ENCODE data around the gene NELFA.
"Not testable (repeated sequence)": the region's sequence is repeated elsewhere in the genome, so short reads cannot be mapped to it uniquely, and the experiment has no call there.

NELFA gene

DNA sequence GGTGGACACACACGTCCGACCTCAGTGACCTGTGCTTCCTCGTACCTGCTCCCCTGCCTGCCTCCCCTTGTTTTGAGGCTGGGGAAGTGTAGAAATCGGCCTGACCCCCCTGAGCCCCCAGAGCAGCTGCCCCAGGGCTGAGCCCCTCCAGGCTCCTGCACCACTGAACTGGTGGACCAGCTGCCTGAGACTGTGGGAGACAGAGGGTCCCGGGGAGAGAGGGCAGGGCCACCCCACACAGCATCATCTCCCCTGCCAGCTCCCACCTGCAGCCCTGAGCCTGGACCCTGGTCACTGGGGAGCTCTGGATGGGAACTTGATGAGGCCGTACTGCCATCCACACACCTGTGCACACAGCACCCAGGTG is 35.3 kb upstream of the NELFA start:
- no peak for TF ChIP-seq ZNF274 (IDR thresholded peaks at IDR 0.05; ENCODE audit: low read depth, low read length)
- H3K4me3 ChIP-seq (ENCODE audit: low read length) = no peak overlapping the region

- TF ChIP-seq ZNF274 (IDR thresholded peaks at IDR 0.05; ENCODE audit: low read depth, low read length) = no peak
- H3K4me3 ChIP-seq (ENCODE audit: low read length) = no peak overlapping the region
Measured at GRCh38 chr4:2043396-2044118, 34.8 kb upstream of the NELFA start.

GRCh38 chr4:2042947-2043395 is 34.2 kb upstream of the NELFA start:
- no peak overlapping the region for H3K4me3 ChIP-seq (ENCODE audit: low read length)
- TF ChIP-seq ZNF274 (IDR thresholded peaks at IDR 0.05; ENCODE audit: low read depth, low read length) = no peak

GRCh38 chr4:2042204-2042946 is 33.6 kb upstream of the NELFA start:
- peak overlapping the region; percentile 81 for H3K4me3 ChIP-seq (ENCODE audit: low read length)
- TF ChIP-seq ZNF274 (IDR thresholded peaks at IDR 0.05; ENCODE audit: low read depth, low read length) = no peak

DNA sequence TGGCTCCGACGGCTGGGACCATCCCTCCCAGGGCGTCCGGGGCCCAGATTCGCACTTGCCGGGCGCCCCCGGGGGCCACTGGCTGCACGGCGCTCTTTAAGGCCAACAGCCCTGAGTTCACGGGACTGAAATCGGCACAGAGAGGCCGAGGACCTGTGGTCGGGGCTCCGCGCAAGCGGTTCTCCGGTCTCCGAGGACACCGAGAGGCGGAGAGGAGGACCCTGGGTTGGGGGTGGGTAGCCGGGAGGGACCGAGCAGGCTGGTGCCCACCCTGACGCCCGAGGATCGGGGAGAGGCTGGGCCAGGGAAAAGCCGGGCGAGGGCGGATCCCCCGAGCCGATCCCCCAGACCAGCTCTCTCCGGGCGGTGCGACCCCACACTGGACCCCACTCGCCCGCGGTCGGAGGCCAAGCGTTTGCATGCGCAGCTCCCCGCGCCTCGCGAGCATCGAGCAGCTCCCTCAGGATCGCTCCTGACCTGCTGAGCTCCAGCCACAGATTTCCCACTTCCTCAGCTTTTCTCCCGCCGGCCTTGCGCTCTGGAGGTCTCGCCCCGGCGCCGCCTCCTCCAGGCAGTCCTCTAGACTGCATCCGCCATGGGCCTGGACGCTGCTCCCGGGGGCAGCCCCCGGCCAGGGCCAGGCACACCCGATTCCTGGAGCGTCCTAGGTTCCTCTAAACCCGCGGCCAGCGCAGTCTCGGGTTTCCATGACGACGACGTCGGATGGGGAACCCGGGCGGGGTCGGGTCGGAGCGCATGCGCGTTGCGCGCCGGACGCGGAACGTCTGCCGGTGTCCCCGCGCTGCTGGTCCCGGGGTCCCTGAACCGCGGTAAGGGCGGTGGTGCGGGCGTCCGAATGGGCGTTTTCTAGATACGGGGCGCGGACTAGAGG is 32.7 kb upstream of the NELFA start:
- no peak for TF ChIP-seq ZNF274 (IDR thresholded peaks at IDR 0.05; ENCODE audit: low read depth, low read length)

DNA sequence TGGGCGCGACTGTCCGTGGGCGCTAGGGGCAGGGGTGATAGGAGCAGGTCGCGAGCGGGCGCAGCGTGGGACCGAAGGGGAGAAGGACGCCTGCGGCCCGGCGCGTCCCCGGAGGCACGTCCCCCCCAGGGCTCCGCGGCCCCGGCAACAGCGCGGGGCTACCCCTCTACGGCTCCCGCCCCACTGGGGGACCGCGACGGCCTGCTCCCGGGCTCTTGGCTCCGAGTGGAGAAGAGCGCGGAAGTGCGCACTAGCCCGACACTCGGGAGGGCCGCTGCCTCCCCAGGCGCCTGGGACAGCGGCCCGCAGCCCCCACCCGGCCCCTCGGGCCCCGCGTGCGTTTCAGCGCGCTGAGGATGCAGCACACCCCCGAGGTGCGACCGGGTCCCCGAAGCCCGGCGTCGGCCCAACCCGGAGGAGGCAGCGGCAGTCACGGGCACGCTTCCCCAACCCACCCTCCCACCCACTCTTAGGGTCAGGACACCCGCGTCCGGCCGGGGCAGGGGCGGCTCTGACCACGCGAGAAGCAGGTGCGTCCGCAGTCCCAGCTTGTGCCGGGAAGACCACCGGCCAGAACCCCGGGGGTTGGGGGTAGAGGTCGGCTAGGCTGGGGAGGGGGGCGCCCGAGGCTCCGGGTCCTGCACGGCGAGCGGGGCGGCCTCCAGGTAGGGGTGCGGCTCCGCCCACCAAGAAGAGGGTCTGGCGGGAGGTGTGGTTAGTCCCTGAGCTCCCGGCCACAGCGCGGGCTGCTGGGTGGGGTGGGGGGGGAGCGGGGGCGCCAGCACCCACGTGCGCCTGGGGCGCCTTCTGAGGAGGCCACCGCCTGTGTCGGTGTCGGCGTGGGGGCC is 31.8 kb upstream of the NELFA start:
- H3K4me3 ChIP-seq (ENCODE audit: low read length) = no peak overlapping the region
- no peak for TF ChIP-seq ZNF274 (IDR thresholded peaks at IDR 0.05; ENCODE audit: low read depth, low read length)

More for the DNA sequence above, 32.7 kb upstream of the NELFA start:
- H3K4me3 ChIP-seq (ENCODE audit: low read length) = peak overlapping the region; percentile 81

DNA sequence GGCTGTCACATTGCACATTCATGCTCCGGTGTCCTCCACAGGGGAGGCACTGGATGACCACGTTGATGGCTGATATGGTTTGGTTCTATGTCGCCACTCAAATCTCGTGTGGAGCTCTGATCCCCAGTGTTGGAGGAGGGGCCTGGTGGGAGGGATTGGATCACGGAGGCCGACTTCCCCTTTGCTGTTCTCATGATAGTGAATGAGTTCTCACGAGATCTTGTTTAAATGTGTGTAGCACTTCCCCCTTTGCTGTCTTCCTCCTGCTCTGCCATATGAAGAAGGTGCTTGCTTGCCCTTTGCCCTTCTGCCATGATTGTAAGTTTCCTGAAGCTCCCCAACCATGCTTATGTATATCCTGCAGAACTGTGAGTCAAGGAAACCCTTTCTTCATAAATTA is 28.1 kb upstream of the NELFA start:
- no peak overlapping the region for H3K4me3 ChIP-seq (ENCODE audit: low read length)
- TF ChIP-seq ZNF274 (IDR thresholded peaks at IDR 0.05; ENCODE audit: low read depth, low read length) = no peak

DNA sequence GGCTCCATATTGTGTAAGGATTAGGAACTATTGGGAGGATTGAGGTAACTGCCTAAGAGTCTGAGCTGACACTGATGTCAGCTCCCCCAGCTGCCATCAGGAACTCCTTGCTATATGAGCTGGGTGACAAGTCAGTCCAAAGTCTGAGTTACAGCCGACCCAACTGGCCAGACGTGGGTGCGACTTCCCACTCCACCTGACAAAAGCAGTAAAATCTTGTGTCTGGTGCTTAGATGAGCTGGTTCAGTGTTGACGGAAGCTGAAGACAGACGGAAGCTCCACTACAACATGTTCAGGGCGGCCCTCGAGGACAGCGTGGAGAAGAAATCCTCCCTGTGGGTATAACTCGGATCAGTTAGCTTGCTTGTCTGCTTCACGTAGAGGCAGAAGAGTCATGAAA is 27.6 kb upstream of the NELFA start:
- no peak for TF ChIP-seq ZNF274 (IDR thresholded peaks at IDR 0.05; ENCODE audit: low read depth, low read length)
- H3K4me3 ChIP-seq (ENCODE audit: low read length) = no peak overlapping the region

DNA sequence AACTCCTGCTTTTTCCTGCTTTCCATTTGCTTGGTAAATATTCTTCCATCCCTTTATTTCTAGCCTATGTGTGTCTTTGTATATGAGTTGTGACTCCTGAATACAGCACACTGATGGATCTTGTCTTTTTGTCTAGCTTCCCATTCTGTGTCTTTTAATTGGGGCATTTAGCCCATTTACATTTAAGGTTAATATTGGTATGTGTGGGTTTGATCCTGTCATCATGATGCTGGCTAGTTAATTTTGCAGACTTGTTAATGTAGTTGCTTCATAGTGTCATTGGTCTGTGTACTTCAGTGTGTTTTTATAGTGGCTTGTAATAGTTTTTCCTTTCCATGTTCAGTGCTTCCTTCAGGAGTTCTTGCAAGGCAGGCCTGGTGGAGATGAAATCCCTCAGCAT is 22.4 kb upstream of the NELFA start:
- not testable (repeated sequence) for H3K4me3 ChIP-seq (ENCODE audit: low read length)

DNA sequence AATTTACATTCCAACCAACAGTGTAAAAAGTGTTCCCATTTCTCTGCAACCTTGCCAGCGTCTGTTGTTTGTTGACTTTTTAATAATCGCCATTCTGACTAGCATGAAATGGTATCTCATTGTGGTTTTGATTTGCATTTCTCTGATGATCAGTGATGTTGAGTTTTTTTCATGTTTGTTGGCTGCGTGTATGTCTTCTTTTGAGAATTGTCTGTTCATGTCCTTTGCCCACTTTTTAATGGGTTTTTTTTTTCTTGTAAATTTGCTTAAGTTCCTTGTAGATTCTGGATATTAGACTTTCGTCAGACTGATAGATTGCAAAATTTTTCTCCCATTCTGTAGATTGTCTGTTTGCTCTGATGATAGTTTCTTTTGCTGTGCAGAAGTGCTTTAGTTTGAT is 18.3 kb upstream of the NELFA start:
- H3K4me3 ChIP-seq (ENCODE audit: low read length) = not testable (repeated sequence)

DNA sequence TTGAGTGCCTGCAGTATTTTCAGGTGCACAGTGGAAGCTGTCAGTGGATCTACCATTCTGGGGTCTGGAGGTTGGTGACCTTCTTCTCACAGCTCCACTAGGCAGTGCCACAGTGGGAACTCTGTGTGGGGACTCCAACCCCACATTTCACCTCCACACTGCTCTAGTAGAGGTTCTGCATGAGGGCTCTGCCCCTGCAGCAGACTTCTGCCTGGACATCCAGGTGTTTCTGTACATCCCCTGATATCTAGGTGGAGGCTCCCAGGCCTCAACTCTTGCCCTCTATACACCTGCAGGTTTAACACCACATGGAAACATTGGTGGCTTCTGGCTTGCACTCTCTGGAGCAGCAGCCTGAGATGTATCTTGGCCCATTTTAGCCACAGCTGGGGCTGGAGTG is 17.0 kb upstream of the NELFA start:
- no peak for TF ChIP-seq ZNF274 (IDR thresholded peaks at IDR 0.05; ENCODE audit: low read depth, low read length)
- no peak overlapping the region for H3K4me3 ChIP-seq (ENCODE audit: low read length)

DNA sequence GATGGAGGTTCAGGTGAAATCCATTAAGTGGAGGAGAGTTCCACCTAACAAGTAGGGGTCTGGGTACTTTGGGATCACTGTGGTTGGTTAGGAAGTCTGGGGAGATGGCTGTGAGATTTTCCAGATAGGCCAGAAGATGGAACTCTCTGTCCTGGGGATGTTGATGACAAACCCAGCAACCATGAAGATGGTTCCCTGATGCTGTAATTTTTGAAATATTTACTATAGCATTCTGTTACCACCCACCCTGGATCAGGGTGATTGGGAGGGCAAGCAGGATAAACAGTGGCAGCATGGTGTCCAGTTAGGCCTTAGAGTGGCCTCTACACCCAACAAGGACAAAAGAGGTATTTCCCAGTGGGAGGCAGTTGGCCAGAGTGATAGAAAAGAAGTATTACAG is 15.9 kb upstream of the NELFA start:
- no peak overlapping the region for H3K4me3 ChIP-seq (ENCODE audit: low read length)
- no peak for TF ChIP-seq ZNF274 (IDR thresholded peaks at IDR 0.05; ENCODE audit: low read depth, low read length)

DNA sequence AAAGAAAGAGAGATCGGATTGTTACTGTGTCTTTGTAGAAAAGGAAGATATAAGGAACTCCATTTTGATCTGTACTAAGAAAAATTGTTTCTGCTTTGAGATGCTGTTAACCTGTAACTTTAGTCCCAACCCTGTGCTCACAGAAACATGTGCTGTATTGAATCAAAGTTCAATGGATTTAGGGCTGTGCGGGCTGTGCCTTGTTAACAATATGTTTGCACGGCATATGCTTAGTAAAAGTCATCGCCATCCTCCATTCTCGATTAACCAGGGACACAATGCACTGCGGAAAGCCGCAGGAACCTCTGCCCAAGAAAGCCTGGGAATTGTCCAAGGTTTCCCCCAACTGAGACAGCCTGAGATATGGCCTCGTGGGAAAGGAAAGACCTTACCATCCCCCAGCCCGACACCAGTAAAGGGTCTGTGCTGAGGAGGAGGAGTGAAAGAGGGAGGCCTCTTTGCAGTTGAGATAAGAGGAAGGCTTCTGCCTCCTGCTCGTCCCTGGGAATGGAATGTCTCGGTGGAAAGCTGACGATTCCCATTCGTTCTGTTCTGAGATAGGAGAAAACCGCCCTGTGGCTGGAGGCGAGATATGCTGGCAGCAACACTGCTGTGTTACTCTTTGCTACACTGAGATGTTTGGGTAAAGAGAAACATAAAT is 12.7 kb upstream of the NELFA start:
- not testable (repeated sequence) for H3K4me3 ChIP-seq (ENCODE audit: low read length)
